NCI-H510A treated with DMSO at 0.1 percent for 48 hours (cell line): Measurements from ENCODE around the gene KRTAP1-1.
A peak's percentile ranks its signal among the peaks of the same experiment; 100 is the strongest.
"Not testable (repeated sequence)": the region's sequence is repeated elsewhere in the genome, so short reads cannot be mapped to it uniquely, and the experiment has no call there.

ENCODE experiments used
- DNase-seq: peaks from one replicate; lab custom pipeline; 2025; lab: John Stamatoyannopoulos, UW

Gene KRTAP1-1

GRCh38 chr17:41055130-41055529 lies 13.9 kb upstream of the KRTAP1-1 start, which contains the start of gene KRTAP2-2:
TSS of gene KRTAP2-2 (minus strand) at chr17:41055230. CDS start at chr17:41055211, 19 bp downstream.
- DNase-seq, result not testable (repeated sequence)

- not testable (repeated sequence) for DNase-seq
Observed at GRCh38 chr17:41054556-41054955, 13.3 kb upstream of the KRTAP1-1 start.

- no peak for DNase-seq
Observed at GRCh38 chr17:41054025-41054424, 12.8 kb upstream of the KRTAP1-1 start.

GRCh38 chr17:41052566-41052965 lies 11.3 kb upstream of the KRTAP1-1 start:
- DNase-seq, result no peak

- no peak for DNase-seq
Observed at GRCh38 chr17:41049110-41049509, 7.9 kb upstream of the KRTAP1-1 start.

GRCh38 chr17:41048441-41048840 lies 7.2 kb upstream of the KRTAP1-1 start:
- DNase-seq, result no peak

- not testable (repeated sequence) for DNase-seq
Observed at GRCh38 chr17:41046735-41047465, 5.7 kb upstream of the KRTAP1-1 start, which contains the start of gene KRTAP2-1. TSS of gene KRTAP2-1 (minus strand) at chr17:41047316. CDS start at chr17:41047267, 49 bp downstream.

GRCh38 chr17:41042953-41043352 lies 1.7 kb upstream of the KRTAP1-1 start:
- DNase-seq, result no peak

GRCh38 chr17:41037853-41038350 lies 3.3 kb downstream of the KRTAP1-1 start:
- DNase-seq, result no peak

GRCh38 chr17:41034346-41034935 lies 6.8 kb downstream of the KRTAP1-1 start, which contains the start of gene KRTAP1-3:
TSS of gene KRTAP1-3 (minus strand) at chr17:41034874. CDS start at chr17:41034821, 53 bp downstream.
- DNase-seq, result peak; percentile 42

- no peak for DNase-seq
Observed at GRCh38 chr17:41029633-41030245, 11.5 kb downstream of the KRTAP1-1 start, which contains the start of gene KRTAP1-4. TSS of gene KRTAP1-4 (minus strand) at chr17:41030195. CDS start at chr17:41030078, 117 bp downstream.

- no peak for DNase-seq
Observed at GRCh38 chr17:41026715-41027471, 14.4 kb downstream of the KRTAP1-1 start, which contains the start of gene KRTAP1-5. TSS of gene KRTAP1-5 (minus strand) at chr17:41027208. CDS start at chr17:41027155, 53 bp downstream.

- DNase-seq, result no peak
Observed at GRCh38 chr17:41024697-41025096, 16.6 kb downstream of the KRTAP1-1 start.

- no peak for DNase-seq
Observed at GRCh38 chr17:41020336-41020735, 20.9 kb downstream of the KRTAP1-1 start.

- DNase-seq, result no peak
Observed at GRCh38 chr17:41019415-41019814, 21.8 kb downstream of the KRTAP1-1 start.

GRCh38 chr17:41018541-41018940 lies 22.7 kb downstream of the KRTAP1-1 start:
- DNase-seq, result no peak

- DNase-seq, result no peak
Observed at GRCh38 chr17:41016578-41017215, 24.6 kb downstream of the KRTAP1-1 start.

GRCh38 chr17:41015454-41015853 lies 25.8 kb downstream of the KRTAP1-1 start:
- DNase-seq, result no peak

GRCh38 chr17:41013606-41014005 lies 27.6 kb downstream of the KRTAP1-1 start:
- DNase-seq, result no peak

- DNase-seq, result no peak
Observed at GRCh38 chr17:41013181-41013580, 28.1 kb downstream of the KRTAP1-1 start.
